ENCODE results near the gene CREBBP. TPM values are rescaled to one million over a fixed set of nuclear protein-coding genes. Genes with fewer than 3 reads are reported as not detected.
A peak's percentile ranks its signal among the peaks of the same experiment; 100 is the strongest.

Gene CREBBP
- total and polyA plus RNA-seq, 10 donors, result 5.8 to 153 (median 99.9) TPM

- Histone ChIP-seq H3K4me3 (peak overlapping the region; percentile 34 to 97 (median 64)), H3K36me3 (peaks cover 0 to 6% (median 0%) of the 10 kb centered on the region in 6 donors), H3K9me3 (no peaks in the 10 kb centered on the region), H3K27me3 (replicated peaks in 1 of 7) (peaks cover 0 to 6% (median 0%) of the 10 kb centered on the region in 7 donors), H3K27ac (peak overlapping the region in 1 of 8 donors; percentile 91), H3K4me1 (peaks cover 24 to 38% (median 31%) of the 10 kb centered on the region in 6 donors)
- WGBS, 5 donors, result 59 to 78% (median 63%) methylated on average over 21 to 30 of the region's 30 CpGs
- intact Hi-C loops (cut with DNase I; ENCODE audit: low total_unique reads), result no loop called here
- DNase-seq, result no peak
- TF ChIP-seq POLR2A (IDR thresholded peaks at IDR 0.05), result no peak
These were observed 1.0 kb upstream of the CREBBP start for GRCh38 chr16:3881499-3881990.

GRCh38 chr16:3879887-3880564 lies 487 bp downstream of the CREBBP start:
- DNase-seq, result peak; percentile 95
- Histone ChIP-seq H3K9me3 (no peaks in the 10 kb centered on the region), H3K4me1 (peaks cover 36 to 54% (median 46%) of the 10 kb centered on the region in 6 donors), H3K27me3 (replicated peaks in 1 of 7) (peaks cover 0 to 6% (median 0%) of the 10 kb centered on the region in 7 donors), H3K36me3 (peaks cover 0 to 6% (median 0%) of the 10 kb centered on the region in 6 donors), H3K4me3 (peak overlapping the region; percentile 70 to 97 (median 80)), H3K27ac (peak overlapping the region in 7 of 8 donors; percentile 79 to 97 (median 89))
- TF ChIP-seq CTCF (IDR thresholded peaks at IDR 0.05 in 8 of 11, conservative IDR thresholded peaks at IDR 0.05 in 3 of 11) (peak in 2 of 11 experiments; percentile 23 to 36), POLR2A (IDR thresholded peaks at IDR 0.05) (no peak)
- intact Hi-C loops (cut with DNase I; ENCODE audit: low total_unique reads), result loop anchor here (10.0 kb wide), 1 partner anchor 185 kb away; no protein-coding TSS in a partner anchor
- 0 to 1% (median 0%) methylated on average over 7 to 116 of the region's 117 CpGs for WGBS, 5 donors

GRCh38 chr16:3879258-3879886 lies 1.1 kb downstream of the CREBBP start:
- TF ChIP-seq POLR2AphosphoS5 (IDR thresholded peaks at IDR 0.05) (peak in 1 of 3 donors; percentile 69), CTCF (IDR thresholded peaks at IDR 0.05 in 8 of 11, conservative IDR thresholded peaks at IDR 0.05 in 3 of 11) (peak in 2 of 11 experiments; percentile 7 to 10), POLR2A (IDR thresholded peaks at IDR 0.05) (no peak)
- 1 to 6% (median 2%) methylated on average over 14 to 50 of the region's 50 CpGs for WGBS, 5 donors
- Histone ChIP-seq H3K9me3 (no peaks in the 10 kb centered on the region), H3K4me3 (peak overlapping the region; percentile 70 to 97 (median 80)), H3K4me1 (peaks cover 42 to 60% (median 53%) of the 10 kb centered on the region in 6 donors), H3K36me3 (peaks cover 0 to 6% (median 0%) of the 10 kb centered on the region in 6 donors), H3K27ac (peak overlapping the region in 7 of 8 donors; percentile 41 to 97 (median 85)), H3K27me3 (replicated peaks in 1 of 7) (peaks cover 0 to 6% (median 0%) of the 10 kb centered on the region in 7 donors)
- DNase-seq, result peak; percentile 91
- intact Hi-C loops (cut with DNase I; ENCODE audit: low total_unique reads), result loop anchor here (10.0 kb wide), 1 partner anchor 185 kb away; no protein-coding TSS in a partner anchor

GRCh38 chr16:3878610-3879009 lies 1.9 kb downstream of the CREBBP start:
- no peak for TF ChIP-seq POLR2A (IDR thresholded peaks at IDR 0.05)
- no peak for TF ChIP-seq CTCF (IDR thresholded peaks at IDR 0.05 in 8 of 11, conservative IDR thresholded peaks at IDR 0.05 in 3 of 11)
- peak in 1 of 3 donors; percentile 34 for TF ChIP-seq POLR2AphosphoS5 (IDR thresholded peaks at IDR 0.05)
- peaks cover 0 to 6% (median 0%) of the 10 kb centered on the region in 7 donors for H3K27me3 ChIP-seq (replicated peaks in 1 of 7)
- peak overlapping the region in 2 of 8 donors; percentile 90 to 91 for H3K27ac ChIP-seq
- H3K4me3 ChIP-seq, result peak overlapping the region; percentile 70 to 97 (median 80)
- 14 to 17% (median 17%) methylated on average over 8 of the region's 8 CpGs for WGBS, 5 donors
- peaks cover 49 to 68% (median 60%) of the 10 kb centered on the region in 6 donors for H3K4me1 ChIP-seq
- peaks cover 0 to 6% (median 0%) of the 10 kb centered on the region in 6 donors for H3K36me3 ChIP-seq
- intact Hi-C loops (cut with DNase I; ENCODE audit: low total_unique reads), result loop anchor here (10.0 kb wide), 1 partner anchor 184 kb away; no protein-coding TSS in a partner anchor
- H3K9me3 ChIP-seq, result no peaks in the 10 kb centered on the region
- DNase-seq, result no peak
